HepG2 (cell line): ENCODE data around the gene ZBTB46. TPM values are rescaled to one million over a fixed set of nuclear protein-coding genes. Genes with fewer than 3 reads are reported as not detected.

Source experiments
- ATF6 ChIP-seq: sonication (generic); formaldehyde crosslinking; conservative IDR thresholded peaks from 2 replicates; pipeline ENCODE4 v1.4.0; 2020; ENCODE audit warnings: missing genetic modification reagents
- IRX3 ChIP-seq: sonication (generic); formaldehyde crosslinking; IDR thresholded peaks from 2 replicates; pipeline ENCODE4 v1.8.1; 2023; ENCODE audit warnings: mild to moderate bottlenecking, low read depth, missing genetic modification reagents, borderline replicate concordance
- JUND ChIP-seq: sonication (generic); formaldehyde crosslinking; IDR thresholded peaks from 2 replicates; pipeline ENCODE4 v1.8.0; 2022; ENCODE audit warnings: mild to moderate bottlenecking, missing genetic modification reagents
- MTA1 ChIP-seq: sonication (generic); formaldehyde crosslinking; IDR thresholded peaks from 2 replicates; pipeline ENCODE4 v1.4.0; 2020; ENCODE audit warnings: missing genetic modification reagents, mild to moderate bottlenecking, borderline replicate concordance
- MXI1 ChIP-seq: IDR thresholded peaks from 3 replicates; pipeline ENCODE4 v1.6.1; 2012; ENCODE audit warnings: low read depth, low read length, inconsistent platforms, borderline replicate concordance
- TBX2 ChIP-seq: sonication (generic); formaldehyde crosslinking; IDR thresholded peaks from 2 replicates; pipeline ENCODE4 v1.5.0; 2020; ENCODE audit warnings: missing genetic modification reagents, mild to moderate bottlenecking, borderline replicate concordance
- ZBED4 ChIP-seq: sonication (generic); formaldehyde crosslinking; IDR thresholded peaks from 2 replicates; pipeline ENCODE4 v1.4.0; 2020; ENCODE audit warnings: missing genetic modification reagents, borderline replicate concordance
- ZEB1 ChIP-seq: IDR thresholded peaks from 2 replicates; pipeline ENCODE4 v1.6.1; 2012; ENCODE audit warnings: mild to moderate bottlenecking, low read depth, inconsistent platforms; ENCODE audit not compliant: insufficient replicate concordance
- ZFY ChIP-seq: sonication (generic); formaldehyde crosslinking; IDR thresholded peaks from 2 replicates; pipeline ENCODE4 v1.4.0; 2020; ENCODE audit warnings: missing genetic modification reagents
- ZNF337 ChIP-seq: sonication (generic); formaldehyde crosslinking; IDR thresholded peaks from 2 replicates; pipeline ENCODE4 v1.5.1; 2020; ENCODE audit warnings: missing genetic modification reagents, low read depth, mild to moderate bottlenecking, borderline replicate concordance
- ZNF350 ChIP-seq: sonication (generic); formaldehyde crosslinking; IDR thresholded peaks from 2 replicates; pipeline ENCODE4 v1.4.0; 2020; ENCODE audit warnings: mild to moderate bottlenecking, low read depth, missing genetic modification reagents, borderline replicate concordance
- ZNF512B ChIP-seq: sonication (generic); formaldehyde crosslinking; IDR thresholded peaks from 2 replicates; pipeline ENCODE4 v1.5.1; 2020; ENCODE audit warnings: missing genetic modification reagents, mild to moderate bottlenecking, borderline replicate concordance
- polyA plus RNA-seq, 8 experiments: library from polyadenylated mRNA; depleted of rRNA in 3 of 8; stranded (reverse) in 7 of 8; unstranded in 1 of 8; fragments of >200 nt; fragmentation: Illumina TruSeq in 4 of 8; extraction: Trizol in 4 of 8; gene quantifications; 2 replicates each; pipeline versions ENCODE4 v1.2.1 to v1.2.3, GENCODE V29; 2011 to 2016; ENCODE audit warnings: low read depth in 4 of 8, missing spikeins in 1 of 8, mixed read lengths in 1 of 8; ENCODE audit not compliant: insufficient read depth in 1 of 8
- total RNA-seq, 5 experiments: library from RNA; depleted of rRNA; stranded (reverse); fragments of >200 nt; fragmentation: Illumina TruSeq; extraction: Trizol; gene quantifications; 2 replicates each; pipeline ENCODE4 v1.2.3, GENCODE V29; 2016; ENCODE audit warnings: low read depth in 1 of 5
- TF ChIP-seq, protein P1 (sequence below): sonication (generic); formaldehyde crosslinking; IDR thresholded peaks from 2 replicates; pipeline ENCODE4 v1.5.0; 2020; ENCODE audit warnings: mild to moderate bottlenecking, missing genetic modification reagents, borderline replicate concordance

Gene ZBTB46
- total and polyA plus RNA-seq, 2 of the 13 experiments (the other 11 are each of a cell fraction or from before 2014, with no cell fraction given), result 1.6 to 13.5 TPM

- no peak for TF ChIP-seq ZNF337 (CRISPR knock-in tag)
- no peak for TF ChIP-seq JUND (CRISPR knock-in tag)
- TF ChIP-seq ZBED4 (CRISPR knock-in tag), result no peak
- no peak for TF ChIP-seq ZNF512B (CRISPR knock-in tag)
- no peak for TF ChIP-seq ZNF350 (CRISPR knock-in tag)
- TF ChIP-seq ZEB1, result peak; percentile 67
- no peak for TF ChIP-seq IRX3 (CRISPR knock-in tag)
- TF ChIP-seq MXI1, result no peak
- TF ChIP-seq, protein P1, sequence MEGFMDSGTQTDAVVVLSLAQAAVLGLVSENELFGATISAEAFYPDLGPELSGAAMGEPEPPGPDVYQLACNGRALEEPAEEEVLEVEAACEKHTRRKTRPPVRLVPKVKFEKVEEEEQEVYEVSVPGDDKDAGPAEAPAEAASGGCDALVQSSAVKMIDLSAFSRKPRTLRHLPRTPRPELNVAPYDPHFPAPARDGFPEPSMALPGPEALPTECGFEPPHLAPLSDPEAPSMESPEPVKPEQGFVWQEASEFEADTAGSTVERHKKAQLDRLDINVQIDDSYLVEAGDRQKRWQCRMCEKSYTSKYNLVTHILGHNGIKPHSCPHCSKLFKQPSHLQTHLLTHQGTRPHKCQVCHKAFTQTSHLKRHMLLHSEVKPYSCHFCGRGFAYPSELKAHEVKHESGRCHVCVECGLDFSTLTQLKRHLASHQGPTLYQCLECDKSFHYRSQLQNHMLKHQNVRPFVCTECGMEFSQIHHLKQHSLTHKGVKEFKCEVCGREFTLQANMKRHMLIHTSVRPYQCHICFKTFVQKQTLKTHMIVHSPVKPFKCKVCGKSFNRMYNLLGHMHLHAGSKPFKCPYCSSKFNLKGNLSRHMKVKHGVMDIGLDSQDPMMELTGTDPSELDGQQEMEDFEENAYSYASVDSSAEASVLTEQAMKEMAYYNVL, result no peak
- TF ChIP-seq ATF6 (CRISPR knock-in tag), result no peak
- TF ChIP-seq ZFY, result no peak
- TF ChIP-seq MTA1 (CRISPR knock-in tag), result peak; percentile 40; the same call in 1 of the 2 replicates
- no peak for TF ChIP-seq TBX2
These were observed 19.6 kb downstream of the ZBTB46 start (continued) for GRCh38 chr20:63811491-63811875.
